ENCODE measurements around the gene EMD. TPM values are rescaled to one million over a fixed set of nuclear protein-coding genes. Genes with fewer than 3 reads are reported as not detected.

Gene EMD
- total and polyA plus RNA-seq, 2 of the 13 experiments (the other 11 are each of a cell fraction or from before 2014, with no cell fraction given) = 14.5 to 14.9 TPM

DNA sequence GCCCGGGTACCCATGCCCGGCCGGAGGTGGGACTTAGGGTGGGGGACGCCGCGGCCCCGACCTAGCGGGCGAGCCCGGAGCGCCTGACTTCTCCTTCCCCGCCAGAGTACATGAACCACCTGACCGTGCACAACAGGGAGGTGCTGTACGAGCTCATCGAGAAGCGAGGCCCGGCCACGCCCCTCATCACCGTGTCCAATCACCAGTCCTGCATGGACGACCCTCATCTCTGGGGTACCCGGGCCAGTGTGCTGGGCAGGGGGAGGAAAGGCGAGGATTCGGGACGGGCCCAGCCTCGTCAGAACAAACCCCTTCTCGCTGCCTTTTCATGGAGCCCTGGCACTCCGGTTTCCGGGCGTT is 32.9 kb downstream of the EMD start (continued):
- TF ChIP-seq, protein P1, sequence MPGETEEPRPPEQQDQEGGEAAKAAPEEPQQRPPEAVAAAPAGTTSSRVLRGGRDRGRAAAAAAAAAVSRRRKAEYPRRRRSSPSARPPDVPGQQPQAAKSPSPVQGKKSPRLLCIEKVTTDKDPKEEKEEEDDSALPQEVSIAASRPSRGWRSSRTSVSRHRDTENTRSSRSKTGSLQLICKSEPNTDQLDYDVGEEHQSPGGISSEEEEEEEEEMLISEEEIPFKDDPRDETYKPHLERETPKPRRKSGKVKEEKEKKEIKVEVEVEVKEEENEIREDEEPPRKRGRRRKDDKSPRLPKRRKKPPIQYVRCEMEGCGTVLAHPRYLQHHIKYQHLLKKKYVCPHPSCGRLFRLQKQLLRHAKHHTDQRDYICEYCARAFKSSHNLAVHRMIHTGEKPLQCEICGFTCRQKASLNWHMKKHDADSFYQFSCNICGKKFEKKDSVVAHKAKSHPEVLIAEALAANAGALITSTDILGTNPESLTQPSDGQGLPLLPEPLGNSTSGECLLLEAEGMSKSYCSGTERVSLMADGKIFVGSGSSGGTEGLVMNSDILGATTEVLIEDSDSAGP (CRISPR knock-in tag; IDR thresholded peaks at IDR 0.05; ENCODE audit: borderline replicate concordance) = 0 out of 2 replicates have a peak, but pooled peaks have one; percentile 2
- TF ChIP-seq, protein P2, sequence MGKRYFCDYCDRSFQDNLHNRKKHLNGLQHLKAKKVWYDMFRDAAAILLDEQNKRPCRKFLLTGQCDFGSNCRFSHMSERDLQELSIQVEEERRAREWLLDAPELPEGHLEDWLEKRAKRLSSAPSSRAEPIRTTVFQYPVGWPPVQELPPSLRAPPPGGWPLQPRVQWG (CRISPR knock-in tag; IDR thresholded peaks at IDR 0.05; ENCODE audit: borderline replicate concordance, low read depth) = no peak
- TF ChIP-seq BRCA1 (CRISPR knock-in tag; IDR thresholded peaks at IDR 0.05) (no peak), NPAS2 (CRISPR knock-in tag; IDR thresholded peaks at IDR 0.05; ENCODE audit: borderline replicate concordance) (no peak), ZKSCAN1 (IDR thresholded peaks at IDR 0.05; ENCODE audit: low read length) (no peak), POLR2A (IDR thresholded peaks at IDR 0.05; ENCODE audit: insufficient read depth in 1 of 2, low read depth in 2 of 2, low read length in 2 of 2) (peak in 1 of 2 experiments; percentile 68; a peak in 2 of 4 replicates)
- TF ChIP-seq, protein P3, sequence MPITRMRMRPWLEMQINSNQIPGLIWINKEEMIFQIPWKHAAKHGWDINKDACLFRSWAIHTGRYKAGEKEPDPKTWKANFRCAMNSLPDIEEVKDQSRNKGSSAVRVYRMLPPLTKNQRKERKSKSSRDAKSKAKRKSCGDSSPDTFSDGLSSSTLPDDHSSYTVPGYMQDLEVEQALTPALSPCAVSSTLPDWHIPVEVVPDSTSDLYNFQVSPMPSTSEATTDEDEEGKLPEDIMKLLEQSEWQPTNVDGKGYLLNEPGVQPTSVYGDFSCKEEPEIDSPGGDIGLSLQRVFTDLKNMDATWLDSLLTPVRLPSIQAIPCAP (CRISPR knock-in tag; IDR thresholded peaks at IDR 0.05; ENCODE audit: low read depth) = no peak
- TF ChIP-seq, protein P4, sequence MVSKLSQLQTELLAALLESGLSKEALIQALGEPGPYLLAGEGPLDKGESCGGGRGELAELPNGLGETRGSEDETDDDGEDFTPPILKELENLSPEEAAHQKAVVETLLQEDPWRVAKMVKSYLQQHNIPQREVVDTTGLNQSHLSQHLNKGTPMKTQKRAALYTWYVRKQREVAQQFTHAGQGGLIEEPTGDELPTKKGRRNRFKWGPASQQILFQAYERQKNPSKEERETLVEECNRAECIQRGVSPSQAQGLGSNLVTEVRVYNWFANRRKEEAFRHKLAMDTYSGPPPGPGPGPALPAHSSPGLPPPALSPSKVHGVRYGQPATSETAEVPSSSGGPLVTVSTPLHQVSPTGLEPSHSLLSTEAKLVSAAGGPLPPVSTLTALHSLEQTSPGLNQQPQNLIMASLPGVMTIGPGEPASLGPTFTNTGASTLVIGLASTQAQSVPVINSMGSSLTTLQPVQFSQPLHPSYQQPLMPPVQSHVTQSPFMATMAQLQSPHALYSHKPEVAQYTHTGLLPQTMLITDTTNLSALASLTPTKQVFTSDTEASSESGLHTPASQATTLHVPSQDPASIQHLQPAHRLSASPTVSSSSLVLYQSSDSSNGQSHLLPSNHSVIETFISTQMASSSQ (IDR thresholded peaks at IDR 0.05; ENCODE audit: low read depth) = no peak
- TF ChIP-seq, protein P4 (CRISPR knock-in tag; IDR thresholded peaks at IDR 0.05; ENCODE audit: borderline replicate concordance) = no peak
- TF ChIP-seq, protein P5, sequence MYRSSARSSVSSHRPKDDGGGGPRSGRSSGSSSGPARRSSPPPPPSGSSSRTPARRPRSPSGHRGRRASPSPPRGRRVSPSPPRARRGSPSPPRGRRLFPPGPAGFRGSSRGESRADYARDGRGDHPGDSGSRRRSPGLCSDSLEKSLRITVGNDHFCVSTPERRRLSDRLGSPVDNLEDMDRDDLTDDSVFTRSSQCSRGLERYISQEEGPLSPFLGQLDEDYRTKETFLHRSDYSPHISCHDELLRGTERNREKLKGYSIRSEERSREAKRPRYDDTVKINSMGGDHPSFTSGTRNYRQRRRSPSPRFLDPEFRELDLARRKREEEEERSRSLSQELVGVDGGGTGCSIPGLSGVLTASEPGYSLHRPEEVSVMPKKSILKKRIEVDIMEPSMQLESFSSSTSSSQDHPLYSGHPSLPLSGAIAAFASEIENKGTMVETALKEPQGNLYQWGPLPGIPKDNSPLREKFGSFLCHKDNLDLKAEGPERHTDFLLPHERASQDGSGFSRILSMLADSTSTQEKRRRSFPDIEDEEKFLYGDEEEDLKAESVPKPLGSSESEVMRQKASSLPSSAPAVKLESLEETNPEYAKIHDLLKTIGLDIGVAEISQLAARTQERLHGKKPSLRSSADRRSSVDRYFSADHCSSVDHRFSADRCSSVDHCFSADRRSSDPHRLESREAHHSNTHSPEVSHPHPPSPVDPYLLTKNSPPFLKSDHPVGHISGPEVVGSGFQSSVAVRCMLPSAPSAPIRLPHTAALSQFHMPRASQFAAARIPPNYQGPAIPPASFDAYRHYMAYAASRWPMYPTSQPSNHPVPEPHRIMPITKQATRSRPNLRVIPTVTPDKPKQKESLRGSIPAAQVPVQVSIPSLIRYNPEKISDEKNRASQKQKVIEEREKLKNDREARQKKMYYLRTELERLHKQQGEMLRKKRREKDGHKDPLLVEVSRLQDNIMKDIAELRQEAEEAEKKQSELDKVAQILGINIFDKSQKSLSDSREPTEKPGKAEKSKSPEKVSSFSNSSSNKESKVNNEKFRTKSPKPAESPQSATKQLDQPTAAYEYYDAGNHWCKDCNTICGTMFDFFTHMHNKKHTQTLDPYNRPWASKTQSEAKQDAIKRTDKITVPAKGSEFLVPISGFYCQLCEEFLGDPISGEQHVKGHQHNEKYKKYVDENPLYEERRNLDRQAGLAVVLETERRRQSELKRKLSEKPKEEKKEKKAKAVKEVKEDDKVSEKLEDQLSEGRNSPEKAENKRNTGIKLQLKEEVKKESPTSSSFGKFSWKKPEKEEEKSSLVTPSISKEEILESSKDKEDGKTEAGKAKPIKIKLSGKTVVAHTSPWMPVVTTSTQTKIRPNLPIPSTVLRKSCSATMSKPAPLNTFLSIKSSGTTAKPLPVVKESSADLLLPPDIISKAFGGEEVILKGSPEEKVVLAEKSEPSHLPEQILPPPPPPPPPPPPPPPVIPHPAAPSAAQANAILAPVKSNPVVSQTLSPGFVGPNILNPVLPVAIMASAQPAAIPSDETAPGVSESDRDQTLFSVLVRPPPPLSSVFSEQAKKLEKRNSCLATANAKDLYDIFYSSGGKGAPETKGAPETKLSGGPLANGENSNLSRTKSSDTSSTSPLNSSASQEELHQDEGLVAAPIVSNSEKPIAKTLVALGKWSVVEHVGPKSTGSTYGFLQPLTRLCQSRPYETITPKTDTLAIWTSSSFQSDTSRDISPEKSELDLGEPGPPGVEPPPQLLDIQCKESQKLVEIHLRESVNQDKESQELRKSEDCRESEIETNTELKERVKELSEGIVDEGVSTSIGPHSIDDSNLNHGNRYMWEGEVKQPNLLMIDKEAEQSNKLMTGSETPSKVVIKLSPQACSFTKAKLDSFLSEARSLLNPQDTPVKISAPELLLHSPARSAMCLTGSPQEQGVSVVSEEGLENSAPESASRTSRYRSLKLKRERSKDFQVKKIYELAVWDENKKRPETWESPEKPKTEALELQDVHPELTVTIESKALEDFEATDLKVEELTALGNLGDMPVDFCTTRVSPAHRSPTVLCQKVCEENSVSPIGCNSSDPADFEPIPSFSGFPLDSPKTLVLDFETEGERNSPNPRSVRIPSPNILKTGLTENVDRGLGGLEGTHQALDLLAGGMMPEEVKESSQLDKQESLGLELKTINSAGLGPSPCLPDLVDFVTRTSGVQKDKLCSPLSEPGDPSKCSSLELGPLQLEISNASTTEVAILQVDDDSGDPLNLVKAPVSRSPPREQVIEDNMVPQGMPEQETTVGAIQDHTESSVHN (CRISPR knock-in tag; IDR thresholded peaks at IDR 0.05) = no peak
- TF ChIP-seq, protein P6, sequence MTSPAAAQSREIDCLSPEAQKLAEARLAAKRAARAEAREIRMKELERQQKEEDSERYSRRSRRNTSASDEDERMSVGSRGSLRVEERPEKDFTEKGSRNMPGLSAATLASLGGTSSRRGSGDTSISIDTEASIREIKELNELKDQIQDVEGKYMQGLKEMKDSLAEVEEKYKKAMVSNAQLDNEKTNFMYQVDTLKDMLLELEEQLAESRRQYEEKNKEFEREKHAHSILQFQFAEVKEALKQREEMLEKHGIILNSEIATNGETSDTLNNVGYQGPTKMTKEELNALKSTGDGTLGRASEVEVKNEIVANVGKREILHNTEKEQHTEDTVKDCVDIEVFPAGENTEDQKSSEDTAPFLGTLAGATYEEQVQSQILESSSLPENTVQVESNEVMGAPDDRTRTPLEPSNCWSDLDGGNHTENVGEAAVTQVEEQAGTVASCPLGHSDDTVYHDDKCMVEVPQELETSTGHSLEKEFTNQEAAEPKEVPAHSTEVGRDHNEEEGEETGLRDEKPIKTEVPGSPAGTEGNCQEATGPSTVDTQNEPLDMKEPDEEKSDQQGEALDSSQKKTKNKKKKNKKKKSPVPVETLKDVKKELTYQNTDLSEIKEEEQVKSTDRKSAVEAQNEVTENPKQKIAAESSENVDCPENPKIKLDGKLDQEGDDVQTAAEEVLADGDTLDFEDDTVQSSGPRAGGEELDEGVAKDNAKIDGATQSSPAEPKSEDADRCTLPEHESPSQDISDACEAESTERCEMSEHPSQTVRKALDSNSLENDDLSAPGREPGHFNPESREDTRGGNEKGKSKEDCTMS (CRISPR knock-in tag; conservative IDR thresholded peaks at IDR 0.05) = no peak
